GM19452 (cell line): ENCODE results near the gene RASA3.

Experiments
- ATAC-seq: cut with Tn5 transposase; IDR thresholded peaks from one replicate; pipeline ENCODE4 v1.9.1; 2021; ENCODE audit not compliant: unreplicated experiment

RASA3 gene

DNA sequence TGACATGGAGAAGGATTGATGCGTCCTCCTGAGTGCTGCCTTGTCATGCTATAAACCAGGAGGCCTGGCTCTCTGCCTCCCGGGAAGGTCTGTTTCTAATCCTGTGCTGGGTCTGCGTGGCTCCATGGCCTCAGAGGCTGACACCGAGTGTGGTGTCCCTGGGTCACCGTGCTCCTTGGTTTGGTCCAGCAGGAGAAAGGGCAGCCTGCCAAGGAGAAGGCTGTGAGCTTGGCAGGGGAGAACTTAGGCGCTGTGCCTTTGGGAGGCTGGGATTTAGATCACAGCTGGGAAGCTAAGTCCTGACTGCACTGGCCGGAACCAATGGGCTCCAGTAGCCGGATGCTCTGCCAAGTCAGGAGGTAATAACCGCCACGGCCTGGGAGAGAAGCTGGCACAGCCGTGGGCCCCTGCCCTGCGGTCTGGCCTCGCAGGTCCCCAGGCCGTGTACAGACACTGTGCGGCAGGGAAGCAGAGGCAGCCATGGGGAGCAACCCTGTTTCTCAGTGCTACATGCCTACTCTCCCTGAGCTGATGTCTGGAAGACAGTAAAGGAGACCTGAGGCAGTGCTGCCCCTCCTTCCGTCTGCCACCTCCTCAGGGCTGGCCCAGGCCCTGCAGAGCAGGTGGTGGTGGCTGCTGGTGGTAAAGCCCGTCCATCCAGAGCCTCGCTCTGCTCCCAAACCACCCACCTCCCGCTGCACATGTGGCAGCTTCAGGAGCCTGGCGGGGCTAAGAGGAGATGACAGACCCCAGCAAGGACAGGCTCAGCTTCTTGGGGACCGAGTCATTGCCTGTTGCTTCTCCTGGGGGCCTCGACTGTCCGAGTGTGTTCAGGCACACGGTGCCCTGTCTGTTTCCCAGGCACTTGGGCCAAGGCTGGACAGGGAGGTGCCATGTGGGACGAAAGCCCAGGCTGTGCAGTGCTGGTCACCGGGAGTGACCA lies 203.5 kb downstream of the RASA3 start:
- no peak for ATAC-seq
